C4-2B (cell line): ENCODE measurements around the gene HMX1.

Source experiments
- CTCF ChIP-seq: fragments of 450-650 bp; conservative IDR thresholded peaks from 2 replicates; pipeline ENCODE4 v1.5.1; 2017; ENCODE audit warnings: mild to moderate bottlenecking
- ZFX ChIP-seq: fragments of 450-650 bp; IDR thresholded peaks from 2 replicates; pipeline ENCODE4 v1.6.1; 2017

- TF ChIP-seq CTCF (no peak), ZFX (no peak)
These were observed 15.8 kb downstream of the HMX1 start for GRCh38 chr4:8855818-8856245.
